HepG2 (cell line): ENCODE data around the gene RNF168. TPM values are rescaled to one million over a fixed set of nuclear protein-coding genes. Genes with fewer than 3 reads are reported as not detected.

Experiments used
- ATAC-seq: fragments of 200-7000 bp; cut with Tn5 transposase; 3 replicates; pipeline ENCODE4 v1.9.1; 2020; ENCODE audit warnings: mild to moderate bottlenecking, moderate library complexity
- BruUV-seq: library from RNA; stranded (reverse); fragments of 400-500 nt; replicated peaks from 2 replicates; lab custom pipeline; 2021; lab: Mats Ljungman, UMichigan
- CTCF ChIA-PET: fragments of 300-600 bp; formaldehyde crosslinking; extraction: SDS; loops from one replicate; lab custom pipeline; 2021; ENCODE audit warnings: low total read pairs, inconsistent platforms, low intra/inter-chr PET ratio; lab: Yijun Ruan, JAX
- POLR2A ChIA-PET: fragments of 350-600 bp; sonication (Branson Sonifier 250); formaldehyde crosslinking; loops from one replicate; lab custom pipeline; 2020; ENCODE audit warnings: antibody characterized with exemption, inconsistent platforms; lab: Yijun Ruan, JAX
- DNase-seq: peaks from one replicate; pipeline ENCODE4 v3.0.0-alpha.2; 2015; ENCODE audit warnings: low spot score
- FAIRE-seq: peaks from 3 replicates; lab custom pipeline; 2011; peaks lifted over from hg19 to GRCh38; lab: Jason Lieb, UNC
- H2AFZ ChIP-seq: one replicate; pipeline ENCODE4 v1.6.1; 2011; ENCODE audit warnings: low read length, inconsistent platforms
- H3K27ac ChIP-seq: fragments of 300-600 bp; 3 replicates; pipeline ENCODE4 v1.8.0; 2011; ENCODE audit warnings: mixed run types, mild to moderate bottlenecking, mixed read lengths, low read length, inconsistent platforms; ENCODE audit not compliant: insufficient read depth; ENCODE audit errors: extremely low read length
- H3K27me3 ChIP-seq, 2 experiments: fragments of 200-600 bp in 1 of 2; 2 replicates in 1 of 2; 3 replicates in 1 of 2; pipeline versions ENCODE4 v1.6.0 to v1.8.0; 2011; ENCODE audit warnings: low read length in 2 of 2, mild to moderate bottlenecking in 2 of 2, moderate library complexity in 2 of 2, inconsistent platforms in 1 of 2; ENCODE audit not compliant: insufficient read depth in 2 of 2, control insufficient read depth in 1 of 2
- H3K36me3 ChIP-seq, 2 experiments: fragments of 200-600 bp in 1 of 2; replicated peaks in 1 of 2; 2 replicates in 1 of 2; 3 replicates in 1 of 2; pipeline versions ENCODE4 v1.5.1 to v1.8.0; 2011; ENCODE audit warnings: low read length in 2 of 2, inconsistent platforms in 1 of 2; ENCODE audit not compliant: insufficient read depth in 2 of 2, control insufficient read depth in 1 of 2
- H3K4me1 ChIP-seq: 2 replicates; pipeline ENCODE4 v1.5.1; 2012; ENCODE audit warnings: low read length, inconsistent platforms; ENCODE audit not compliant: insufficient read depth
- H3K4me2 ChIP-seq: 2 replicates; pipeline ENCODE4 v1.6.0; 2011; ENCODE audit warnings: low read depth, low read length, inconsistent platforms
- H3K4me3 ChIP-seq, 3 experiments: fragments of 200-600 bp in 1 of 3; sonication (generic), shearing (Covaris generic) in 1 of 3; replicated peaks in 1 of 3; 2 replicates each; pipeline ENCODE4 v1.5.1; 2011 to 2016; ENCODE audit warnings: low read length in 3 of 3, inconsistent platforms in 2 of 3, low read depth in 2 of 3, mild to moderate bottlenecking in 2 of 3, control low read depth in 1 of 3, mixed read lengths in 1 of 3; ENCODE audit not compliant: insufficient read depth in 1 of 3
- H3K79me2 ChIP-seq: one replicate; pipeline ENCODE4 v1.6.1; 2011; ENCODE audit warnings: low read length, inconsistent platforms; ENCODE audit not compliant: insufficient read depth
- H3K9ac ChIP-seq: 2 replicates; pipeline ENCODE4 v1.6.0; 2011; ENCODE audit warnings: mild to moderate bottlenecking, low read depth, low read length, inconsistent platforms; ENCODE audit not compliant: insufficient read depth
- H3K9me3 ChIP-seq: 2 replicates; pipeline ENCODE4 v1.5.1; 2012; ENCODE audit warnings: mild to moderate bottlenecking, low read length
- H4K20me1 ChIP-seq: 2 replicates; pipeline ENCODE4 v1.6.0; 2011; ENCODE audit warnings: inconsistent platforms, mild to moderate bottlenecking, low read length, moderate library complexity; ENCODE audit not compliant: insufficient read depth
- ETV5 ChIP-seq: IDR thresholded peaks from 2 replicates; pipeline ENCODE4 v1.6.1; 2018; ENCODE audit warnings: missing biosample characterization, missing genetic modification reagents, inconsistent platforms, borderline replicate concordance
- NFE2 ChIP-seq: sonication (generic); formaldehyde crosslinking; IDR thresholded peaks from 2 replicates; pipeline ENCODE4 v1.4.0; 2020; ENCODE audit warnings: missing genetic modification reagents
- PCBP1 ChIP-seq: fragments of 200-400 bp; formaldehyde crosslinking; IDR thresholded peaks from 2 replicates; pipeline ENCODE4 v1.6.1; 2017; ENCODE audit warnings: mild to moderate bottlenecking, low read depth, low read length, borderline replicate concordance
- RNF2 ChIP-seq: fragments of 450-650 bp; conservative IDR thresholded peaks from 2 replicates; pipeline ENCODE4 v1.6.1; 2016; ENCODE audit warnings: low read depth
- SMYD3 ChIP-seq: sonication (generic); formaldehyde crosslinking; IDR thresholded peaks from 2 replicates; pipeline ENCODE4 v1.8.1; 2023; ENCODE audit warnings: mild to moderate bottlenecking, missing genetic modification reagents
- SRSF9 ChIP-seq: fragments of 200-400 bp; formaldehyde crosslinking; IDR thresholded peaks from 2 replicates; pipeline ENCODE4 v1.6.1; 2018; ENCODE audit warnings: borderline replicate concordance, mild to moderate bottlenecking, low read depth, low read length; ENCODE audit not compliant: insufficient read depth, poor library complexity, severe bottlenecking
- ZBTB7A ChIP-seq: sonication (generic); formaldehyde crosslinking; IDR thresholded peaks from 2 replicates; pipeline ENCODE4 v1.8.0; 2022; ENCODE audit warnings: mild to moderate bottlenecking, missing genetic modification reagents
- ZNF350 ChIP-seq: sonication (generic); formaldehyde crosslinking; IDR thresholded peaks from 2 replicates; pipeline ENCODE4 v1.4.0; 2020; ENCODE audit warnings: mild to moderate bottlenecking, low read depth, missing genetic modification reagents, borderline replicate concordance
- ZNF788 ChIP-seq: sonication (generic); formaldehyde crosslinking; IDR thresholded peaks from 2 replicates; pipeline ENCODE4 v1.5.0; 2020; ENCODE audit warnings: mild to moderate bottlenecking, missing genetic modification reagents, borderline replicate concordance
- WGBS: methylation state at CpG from one replicate; pipeline ENCODE4 v1.1.6; 2017; ENCODE audit warnings: low lambda C conversion rate; 5-methylcytosine and 5-hydroxymethylcytosine counted together
- in situ Hi-C: cut with HindIII; loops from 2 replicates; pipeline ENCODE4 v1.10.0; 2017; ENCODE audit warnings: low pct_unique_long_range_greater_than_20kb; ENCODE audit not compliant: extremely low pct_ligation_motif_present
- intact Hi-C: fragments of 100-400 bp; cut with micrococcal nuclease; formaldehyde crosslinking; loops from one replicate; pipeline ENCODE4 v1.10.0; 2022; ENCODE audit not compliant: unreplicated experiment
- polyA plus RNA-seq, 8 experiments: library from polyadenylated mRNA; depleted of rRNA in 3 of 8; stranded (reverse) in 7 of 8; unstranded in 1 of 8; fragments of >200 nt; fragmentation: Illumina TruSeq in 4 of 8; extraction: Trizol in 4 of 8; gene quantifications; 2 replicates each; pipeline versions ENCODE4 v1.2.1 to v1.2.3, GENCODE V29; 2011 to 2016; ENCODE audit warnings: low read depth in 4 of 8, missing spikeins in 1 of 8, mixed read lengths in 1 of 8; ENCODE audit not compliant: insufficient read depth in 1 of 8
- total RNA-seq, 5 experiments: library from RNA; depleted of rRNA; stranded (reverse); fragments of >200 nt; fragmentation: Illumina TruSeq; extraction: Trizol; gene quantifications; 2 replicates each; pipeline ENCODE4 v1.2.3, GENCODE V29; 2016; ENCODE audit warnings: low read depth in 1 of 5
- TF ChIP-seq, protein P1 (sequence below): sonication (generic); formaldehyde crosslinking; IDR thresholded peaks from 2 replicates; pipeline ENCODE4 v1.4.0; 2020; ENCODE audit warnings: missing genetic modification reagents
- TF ChIP-seq, protein P2 (sequence below): sonication (generic); formaldehyde crosslinking; IDR thresholded peaks from 2 replicates; pipeline ENCODE4 v1.5.0; 2020; ENCODE audit warnings: missing genetic modification reagents
- TF ChIP-seq, protein P3 (sequence below): sonication (generic); formaldehyde crosslinking; IDR thresholded peaks from 2 replicates; pipeline ENCODE4 v1.9.0; 2021; ENCODE audit warnings: missing genetic modification reagents, borderline replicate concordance

Gene RNF168
- total and polyA plus RNA-seq, 2 of the 13 experiments (the other 11 are each of a cell fraction or from before 2014, with no cell fraction given) = 3.7 to 22.9 TPM

DNA sequence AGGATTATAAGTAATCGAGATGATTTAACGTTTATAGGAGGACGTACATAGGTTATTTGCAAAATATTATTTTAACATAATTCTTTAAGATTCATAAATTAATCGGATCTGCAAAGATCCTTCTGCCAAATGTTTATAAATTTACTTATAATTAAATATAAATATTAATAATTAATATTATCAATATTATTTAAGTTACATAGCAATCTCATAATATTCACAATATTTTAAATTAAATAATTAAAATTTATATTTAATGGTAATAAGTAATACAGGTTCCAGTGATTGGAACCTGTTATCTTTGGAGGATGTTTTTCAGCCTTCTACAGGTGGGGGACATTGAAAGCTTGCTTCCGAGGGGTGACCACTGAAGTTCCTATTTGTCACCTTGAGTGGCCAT lies 48.7 kb upstream of the RNF168 start:
- Histone ChIP-seq H4K20me1 (no peaks in the 10 kb centered on the region), H3K9me3 (peaks cover 19% of the 10 kb centered on the region), H3K79me2 (no peaks in the 10 kb centered on the region), H3K4me2 (no peak overlapping the region), H3K27ac (no peak overlapping the region), H3K4me1 (no peaks in the 10 kb centered on the region), H3K4me3 (no peak overlapping the region)
- POLR2A ChIA-PET = no interaction called here
- 94% methylated on average over 5 of the region's 5 CpGs for WGBS
- BruUV-seq = no TSS peak
- no peak for ATAC-seq
- CTCF ChIA-PET = no interaction called here
- in situ Hi-C loops = no loop called here
- TF ChIP-seq, protein P1, sequence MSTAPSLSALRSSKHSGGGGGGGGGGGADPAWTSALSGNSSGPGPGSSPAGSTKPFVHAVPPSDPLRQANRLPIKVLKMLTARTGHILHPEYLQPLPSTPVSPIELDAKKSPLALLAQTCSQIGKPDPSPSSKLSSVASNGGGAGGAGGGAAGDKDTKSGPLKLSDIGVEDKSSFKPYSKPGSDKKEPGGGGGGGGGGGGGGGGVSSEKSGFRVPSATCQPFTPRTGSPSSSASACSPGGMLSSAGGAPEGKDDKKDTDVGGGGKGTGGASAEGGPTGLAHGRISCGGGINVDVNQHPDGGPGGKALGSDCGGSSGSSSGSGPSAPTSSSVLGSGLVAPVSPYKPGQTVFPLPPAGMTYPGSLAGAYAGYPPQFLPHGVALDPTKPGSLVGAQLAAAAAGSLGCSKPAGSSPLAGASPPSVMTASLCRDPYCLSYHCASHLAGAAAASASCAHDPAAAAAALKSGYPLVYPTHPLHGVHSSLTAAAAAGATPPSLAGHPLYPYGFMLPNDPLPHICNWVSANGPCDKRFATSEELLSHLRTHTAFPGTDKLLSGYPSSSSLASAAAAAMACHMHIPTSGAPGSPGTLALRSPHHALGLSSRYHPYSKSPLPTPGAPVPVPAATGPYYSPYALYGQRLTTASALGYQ (CRISPR knock-in tag) = no peak
- TF ChIP-seq ETV5 = no peak
- TF ChIP-seq, protein P2, sequence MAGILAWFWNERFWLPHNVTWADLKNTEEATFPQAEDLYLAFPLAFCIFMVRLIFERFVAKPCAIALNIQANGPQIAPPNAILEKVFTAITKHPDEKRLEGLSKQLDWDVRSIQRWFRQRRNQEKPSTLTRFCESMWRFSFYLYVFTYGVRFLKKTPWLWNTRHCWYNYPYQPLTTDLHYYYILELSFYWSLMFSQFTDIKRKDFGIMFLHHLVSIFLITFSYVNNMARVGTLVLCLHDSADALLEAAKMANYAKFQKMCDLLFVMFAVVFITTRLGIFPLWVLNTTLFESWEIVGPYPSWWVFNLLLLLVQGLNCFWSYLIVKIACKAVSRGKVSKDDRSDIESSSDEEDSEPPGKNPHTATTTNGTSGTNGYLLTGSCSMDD = no peak
- TF ChIP-seq ZBTB7A = no peak
- TF ChIP-seq ZNF350 (CRISPR knock-in tag) = no peak
- TF ChIP-seq PCBP1 = no peak
- TF ChIP-seq NFE2 = no peak
- TF ChIP-seq SMYD3 (CRISPR knock-in tag) = no peak
- TF ChIP-seq, protein P3, sequence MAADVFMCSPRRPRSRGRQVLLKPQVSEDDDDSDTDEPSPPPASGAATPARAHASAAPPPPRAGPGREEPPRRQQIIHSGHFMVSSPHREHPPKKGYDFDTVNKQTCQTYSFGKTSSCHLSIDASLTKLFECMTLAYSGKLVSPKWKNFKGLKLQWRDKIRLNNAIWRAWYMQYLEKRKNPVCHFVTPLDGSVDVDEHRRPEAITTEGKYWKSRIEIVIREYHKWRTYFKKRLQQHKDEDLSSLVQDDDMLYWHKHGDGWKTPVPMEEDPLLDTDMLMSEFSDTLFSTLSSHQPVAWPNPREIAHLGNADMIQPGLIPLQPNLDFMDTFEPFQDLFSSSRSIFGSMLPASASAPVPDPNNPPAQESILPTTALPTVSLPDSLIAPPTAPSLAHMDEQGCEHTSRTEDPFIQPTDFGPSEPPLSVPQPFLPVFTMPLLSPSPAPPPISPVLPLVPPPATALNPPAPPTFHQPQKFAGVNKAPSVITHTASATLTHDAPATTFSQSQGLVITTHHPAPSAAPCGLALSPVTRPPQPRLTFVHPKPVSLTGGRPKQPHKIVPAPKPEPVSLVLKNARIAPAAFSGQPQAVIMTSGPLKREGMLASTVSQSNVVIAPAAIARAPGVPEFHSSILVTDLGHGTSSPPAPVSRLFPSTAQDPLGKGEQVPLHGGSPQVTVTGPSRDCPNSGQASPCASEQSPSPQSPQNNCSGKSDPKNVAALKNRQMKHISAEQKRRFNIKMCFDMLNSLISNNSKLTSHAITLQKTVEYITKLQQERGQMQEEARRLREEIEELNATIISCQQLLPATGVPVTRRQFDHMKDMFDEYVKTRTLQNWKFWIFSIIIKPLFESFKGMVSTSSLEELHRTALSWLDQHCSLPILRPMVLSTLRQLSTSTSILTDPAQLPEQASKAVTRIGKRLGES = no peak
- TF ChIP-seq ZNF788 = no peak
- TF ChIP-seq RNF2 = no peak
- TF ChIP-seq SRSF9 = no peak
- TF ChIP-seq, all 625 proteins: peak for 0
- DNase-seq (no peak), FAIRE-seq (no peak)
- intact Hi-C loops = no loop called here
- Histone ChIP-seq H3K36me3 (no peaks in the 10 kb centered on the region), H2AFZ (no peak overlapping the region), H3K27me3 (no peaks in the 10 kb centered on the region), H3K9ac (no peak overlapping the region)
